ENCODE measurements around the gene PLCB4.

DNA sequence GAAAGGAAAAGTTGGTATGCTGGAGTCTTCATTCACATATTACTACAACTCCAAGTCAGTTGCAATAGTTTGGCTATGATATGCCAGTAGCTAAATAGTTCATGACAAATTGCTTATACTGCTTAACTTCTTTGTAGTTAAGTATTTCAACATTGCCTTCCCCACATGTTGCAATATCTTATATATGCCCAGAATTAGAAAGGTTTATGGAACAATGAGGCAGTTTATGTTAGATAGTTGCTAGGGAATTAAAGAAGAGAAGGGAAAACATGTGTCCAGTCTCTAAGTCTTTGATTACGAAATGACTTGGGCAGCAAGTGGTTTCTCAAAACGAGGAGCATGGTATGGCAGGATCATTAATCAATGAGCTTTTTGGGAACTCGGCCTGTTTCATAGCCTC lies 145.8 kb downstream of the PLCB4 start:
- TF ChIP-seq CTCF (IDR thresholded peaks at IDR 0.05) (no peak), POLR2A (IDR thresholded peaks at IDR 0.05; ENCODE audit: low read depth) (no peak), POLR2AphosphoS5 (IDR thresholded peaks at IDR 0.05) (peak in 1 of 2 donors; percentile 76), EP300 (IDR thresholded peaks at IDR 0.05) (no peak)
